ENCODE measurements around the gene NPRL2. TPM values are rescaled to one million over a fixed set of nuclear protein-coding genes. Genes with fewer than 3 reads are reported as not detected.

NPRL2 gene
- total and polyA plus RNA-seq, 7 donors = 16.8 to 28.5 (median 19.1) TPM

DNA sequence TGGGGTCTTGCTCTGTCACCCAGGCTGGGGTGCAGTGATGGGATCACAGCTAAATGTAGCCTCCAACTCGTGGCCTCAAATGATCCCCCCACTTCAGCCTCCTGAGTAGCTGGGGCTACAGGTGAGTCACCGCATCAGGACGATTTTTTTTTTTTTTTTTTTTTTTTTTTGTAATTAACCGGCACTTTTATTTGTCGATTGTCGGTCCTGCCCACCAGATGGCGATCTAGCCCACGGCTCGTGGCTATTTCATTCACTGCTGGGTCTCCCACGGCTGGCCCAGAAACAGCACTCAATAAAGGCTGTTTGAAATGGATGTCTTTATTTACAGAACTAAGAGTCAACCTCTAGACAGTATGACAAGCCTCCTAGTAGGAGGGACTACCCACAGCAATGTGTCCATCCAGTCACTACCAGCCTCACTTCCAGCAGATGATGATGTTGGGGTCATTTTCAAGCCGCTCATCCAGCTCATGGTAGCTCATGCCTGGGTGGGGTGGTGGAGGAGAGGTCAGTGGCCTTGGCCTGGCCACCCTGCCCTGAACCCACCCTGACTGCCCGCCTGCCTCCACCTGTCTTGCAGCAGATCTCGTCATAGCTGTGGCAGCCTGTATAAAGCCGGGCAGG lies 3.3 kb downstream of the NPRL2 start:
- Histone ChIP-seq H3K4me3 (no peak overlapping the region), H3K4me1 (peaks cover 0 to 40% (median 36%) of the 10 kb centered on the region in 4 donors), H3K36me3 (peaks cover 0 to 14% (median 9%) of the 10 kb centered on the region in 4 donors), H3K27me3 (no peaks in the 10 kb centered on the region), H3K9me3 (no peaks in the 10 kb centered on the region), H3K27ac (peak overlapping the region in 2 of 4 donors; percentile 39 to 54)
- DNase-seq = peak; percentile 83
- TF ChIP-seq, protein P1, sequence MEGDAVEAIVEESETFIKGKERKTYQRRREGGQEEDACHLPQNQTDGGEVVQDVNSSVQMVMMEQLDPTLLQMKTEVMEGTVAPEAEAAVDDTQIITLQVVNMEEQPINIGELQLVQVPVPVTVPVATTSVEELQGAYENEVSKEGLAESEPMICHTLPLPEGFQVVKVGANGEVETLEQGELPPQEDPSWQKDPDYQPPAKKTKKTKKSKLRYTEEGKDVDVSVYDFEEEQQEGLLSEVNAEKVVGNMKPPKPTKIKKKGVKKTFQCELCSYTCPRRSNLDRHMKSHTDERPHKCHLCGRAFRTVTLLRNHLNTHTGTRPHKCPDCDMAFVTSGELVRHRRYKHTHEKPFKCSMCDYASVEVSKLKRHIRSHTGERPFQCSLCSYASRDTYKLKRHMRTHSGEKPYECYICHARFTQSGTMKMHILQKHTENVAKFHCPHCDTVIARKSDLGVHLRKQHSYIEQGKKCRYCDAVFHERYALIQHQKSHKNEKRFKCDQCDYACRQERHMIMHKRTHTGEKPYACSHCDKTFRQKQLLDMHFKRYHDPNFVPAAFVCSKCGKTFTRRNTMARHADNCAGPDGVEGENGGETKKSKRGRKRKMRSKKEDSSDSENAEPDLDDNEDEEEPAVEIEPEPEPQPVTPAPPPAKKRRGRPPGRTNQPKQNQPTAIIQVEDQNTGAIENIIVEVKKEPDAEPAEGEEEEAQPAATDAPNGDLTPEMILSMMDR (IDR thresholded peaks at IDR 0.05) = peak in 2 of 4 experiments; percentile 40 to 56
- no peak for TF ChIP-seq EP300 (IDR thresholded peaks at IDR 0.05)
- intact Hi-C loops (cut with DNase I) = loop anchor here (1.0 to 5.0 kb wide), 2 partner anchors 195 to 265 kb away; partner anchors contain the start of gene CISH
- 26 to 27% methylated on average over 14 of the region's 14 CpGs for WGBS, 2 donors

DNA sequence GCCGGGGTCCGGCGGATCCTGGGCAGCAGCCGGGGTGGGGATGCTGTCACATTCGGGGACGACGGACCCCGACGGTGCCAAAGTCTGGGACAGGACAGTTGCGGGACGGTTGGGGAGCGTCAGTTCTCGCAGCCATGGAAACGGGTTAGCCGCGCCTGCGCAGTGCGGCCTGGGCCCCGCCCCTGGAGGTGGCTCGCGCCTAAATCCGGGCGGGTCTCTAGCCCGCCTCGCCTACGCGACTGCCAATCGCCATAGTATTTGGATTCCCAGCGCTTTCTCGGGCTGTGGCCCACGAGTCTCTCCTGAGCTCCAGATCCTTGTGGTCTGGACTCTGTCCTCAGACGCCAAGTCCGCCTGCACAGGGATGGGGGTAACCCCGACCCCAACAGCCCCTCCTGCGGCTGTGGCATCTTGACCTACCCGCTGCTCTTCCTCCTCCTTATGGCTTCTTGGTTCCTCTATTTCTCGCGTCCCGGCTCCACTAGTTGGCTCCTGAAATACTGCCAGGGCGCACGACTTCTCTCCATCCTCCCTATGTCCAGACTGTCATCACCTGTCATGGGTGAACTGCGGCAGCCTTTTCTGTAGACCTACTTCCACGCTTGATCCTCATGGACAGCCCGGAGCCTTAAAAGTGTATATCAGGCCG lies 4.9 kb downstream of the NPRL2 start, which contains the start of gene ZMYND10:
Gene ZMYND10 (minus strand): TSS at position 147 of the 649 bp plus-strand sequence. CDS start 153 bp downstream, outside the sequence.
- intact Hi-C loops (cut with DNase I) = loop anchor here (5.0 kb wide), 1 partner anchor 267 kb away; the partner anchor contains the start of gene CISH
- Histone ChIP-seq H3K4me1 (peaks cover 0 to 41% (median 36%) of the 10 kb centered on the region in 4 donors), H3K36me3 (peaks cover 0 to 14% (median 9%) of the 10 kb centered on the region in 4 donors), H3K27me3 (no peaks in the 10 kb centered on the region), H3K27ac (peak within 1 kb of the TSS in 1 of 4 donors; percentile 12), H3K4me3 (peak within 1 kb of the TSS in 3 of 4 donors; percentile 28 to 43 (median 41)), H3K9me3 (no peaks in the 10 kb centered on the region)
- peak; percentile 82 for DNase-seq
- TF ChIP-seq POLR2A (IDR thresholded peaks at IDR 0.05) = no peak
- TF ChIP-seq, protein P1 (IDR thresholded peaks at IDR 0.05) = no peak
- no peak for TF ChIP-seq EP300 (IDR thresholded peaks at IDR 0.05)
- TF ChIP-seq POLR2AphosphoS5 (IDR thresholded peaks at IDR 0.05) = no peak
- 7 to 11% methylated on average over 45 of the region's 45 CpGs for WGBS, 2 donors

GRCh38 chr3:50345008-50345407 lies 5.6 kb downstream of the NPRL2 start:
- Histone ChIP-seq H3K27me3 (no peaks in the 10 kb centered on the region), H3K27ac (peak overlapping the region in 1 of 4 donors; percentile 12), H3K36me3 (peaks cover 0 to 14% (median 9%) of the 10 kb centered on the region in 4 donors), H3K4me3 (peak overlapping the region in 2 of 4 donors; percentile 41 to 43), H3K9me3 (no peaks in the 10 kb centered on the region), H3K4me1 (peaks cover 0 to 42% (median 41%) of the 10 kb centered on the region in 4 donors)
- WGBS, 2 donors = 77 to 86% methylated on average over 8 of the region's 8 CpGs
- no peak for DNase-seq
- intact Hi-C loops (cut with DNase I) = loop anchor here (5.0 kb wide), 1 partner anchor 267 kb away; the partner anchor contains the start of gene CISH
- TF ChIP-seq POLR2AphosphoS5 (IDR thresholded peaks at IDR 0.05) (no peak), EP300 (IDR thresholded peaks at IDR 0.05) (no peak), POLR2A (IDR thresholded peaks at IDR 0.05) (no peak)
- TF ChIP-seq, protein P1 (IDR thresholded peaks at IDR 0.05) = no peak

- peaks cover 0 to 49% (median 46%) of the 10 kb centered on the region in 4 donors for H3K4me1 ChIP-seq
Measured at GRCh38 chr3:50342813-50343633, 7.6 kb downstream of the NPRL2 start.

More at GRCh38 chr3:50342813-50343633, 7.6 kb downstream of the NPRL2 start:
- no peak for DNase-seq
- Histone ChIP-seq H3K4me3 (no peak overlapping the region), H3K36me3 (peaks cover 0 to 7% (median 1%) of the 10 kb centered on the region in 4 donors), H3K27me3 (no peaks in the 10 kb centered on the region), H3K9me3 (no peaks in the 10 kb centered on the region), H3K27ac (no peak overlapping the region)
- WGBS, 2 donors = 88 to 89% methylated on average over 13 of the region's 13 CpGs
- intact Hi-C loops (cut with DNase I) = no loop called here
- TF ChIP-seq EP300 (IDR thresholded peaks at IDR 0.05) = no peak
- TF ChIP-seq POLR2A (IDR thresholded peaks at IDR 0.05) = no peak
- no peak for TF ChIP-seq POLR2AphosphoS5 (IDR thresholded peaks at IDR 0.05)
- TF ChIP-seq, protein P1 (IDR thresholded peaks at IDR 0.05) = no peak
